HepG2 (cell line): ENCODE measurements around the gene GPER1. TPM values are rescaled to one million over a fixed set of nuclear protein-coding genes. Genes with fewer than 3 reads are reported as not detected.

Experiments
- BRD4 ChIP-seq: sonication (generic); formaldehyde crosslinking; IDR thresholded peaks from 2 replicates; pipeline ENCODE4 v1.4.0; 2020; ENCODE audit warnings: missing genetic modification reagents
- HOXA9 ChIP-seq: sonication (generic); formaldehyde crosslinking; IDR thresholded peaks from 2 replicates; pipeline ENCODE4 v1.8.1; 2022; ENCODE audit warnings: missing genetic modification reagents, mild to moderate bottlenecking, moderate library complexity, borderline replicate concordance
- SMC3 ChIP-seq: IDR thresholded peaks from 2 replicates; pipeline ENCODE4 v1.6.1; 2011; ENCODE audit warnings: low read length, improper control_type of control experiment
- TBP ChIP-seq: sonication (generic); formaldehyde crosslinking; IDR thresholded peaks from 2 replicates; pipeline ENCODE4 v1.5.0; 2020; ENCODE audit warnings: missing genetic modification reagents
- WIZ ChIP-seq: sonication (generic); formaldehyde crosslinking; IDR thresholded peaks from 2 replicates; pipeline ENCODE4 v1.5.1; 2020; ENCODE audit warnings: mild to moderate bottlenecking, missing genetic modification reagents
- ZKSCAN1 ChIP-seq: fragments of 150-350 bp; IDR thresholded peaks from 2 replicates; pipeline ENCODE4 v1.6.1; 2014; ENCODE audit warnings: low read length
- ZNF335 ChIP-seq: sonication (generic); formaldehyde crosslinking; IDR thresholded peaks from 2 replicates; pipeline ENCODE4 v1.4.0; 2020; ENCODE audit warnings: missing genetic modification reagents
- ZNF562 ChIP-seq: sonication (generic); formaldehyde crosslinking; IDR thresholded peaks from 2 replicates; pipeline ENCODE4 v1.8.0; 2022; ENCODE audit warnings: missing genetic modification reagents, borderline replicate concordance
- ZNF660 ChIP-seq: sonication (generic); formaldehyde crosslinking; IDR thresholded peaks from 2 replicates; pipeline ENCODE4 v1.5.1; 2020; ENCODE audit warnings: mild to moderate bottlenecking, low read depth, missing genetic modification reagents, borderline replicate concordance
- ZNF816 ChIP-seq: sonication (generic); formaldehyde crosslinking; IDR thresholded peaks from 2 replicates; pipeline ENCODE4 v1.8.0; 2022; ENCODE audit warnings: missing genetic modification reagents, mild to moderate bottlenecking, borderline replicate concordance
- ZNF878 ChIP-seq: sonication (generic); formaldehyde crosslinking; IDR thresholded peaks from 2 replicates; pipeline ENCODE4 v1.8.1; 2023; ENCODE audit warnings: mild to moderate bottlenecking, missing genetic modification reagents, moderate library complexity
- polyA plus RNA-seq, 8 experiments: library from polyadenylated mRNA; depleted of rRNA in 3 of 8; stranded (reverse) in 7 of 8; unstranded in 1 of 8; fragments of >200 nt; fragmentation: Illumina TruSeq in 4 of 8; extraction: Trizol in 4 of 8; gene quantifications; 2 replicates each; pipeline versions ENCODE4 v1.2.1 to v1.2.3, GENCODE V29; 2011 to 2016; ENCODE audit warnings: low read depth in 4 of 8, missing spikeins in 1 of 8, mixed read lengths in 1 of 8; ENCODE audit not compliant: insufficient read depth in 1 of 8
- total RNA-seq, 5 experiments: library from RNA; depleted of rRNA; stranded (reverse); fragments of >200 nt; fragmentation: Illumina TruSeq; extraction: Trizol; gene quantifications; 2 replicates each; pipeline ENCODE4 v1.2.3, GENCODE V29; 2016; ENCODE audit warnings: low read depth in 1 of 5
- TF ChIP-seq, protein P1 (sequence below): sonication (generic); formaldehyde crosslinking; IDR thresholded peaks from 2 replicates; pipeline ENCODE4 v1.5.1; 2020; ENCODE audit warnings: missing genetic modification reagents, mild to moderate bottlenecking, borderline replicate concordance
- TF ChIP-seq, protein P2 (sequence below), 2 experiments: sonication (generic) in 1 of 2; formaldehyde crosslinking in 1 of 2; IDR thresholded peaks; 2 replicates each; pipeline versions ENCODE4 v1.6.1 to v1.9.0; 2014 to 2022; ENCODE audit warnings: antibody characterized with exemption in 1 of 2, borderline replicate concordance in 1 of 2, inconsistent platforms in 1 of 2, low read depth in 1 of 2, missing genetic modification reagents in 1 of 2
- TF ChIP-seq, protein P3 (sequence below): sonication (generic); formaldehyde crosslinking; IDR thresholded peaks from 2 replicates; pipeline ENCODE4 v1.8.1; 2023; ENCODE audit warnings: missing genetic modification reagents, mild to moderate bottlenecking, borderline replicate concordance
- TF ChIP-seq, protein P4 (sequence below): IDR thresholded peaks from 2 replicates; pipeline ENCODE4 v1.6.1; 2016; ENCODE audit warnings: mild to moderate bottlenecking
- TF ChIP-seq, protein P5 (sequence below): sonication (generic); formaldehyde crosslinking; IDR thresholded peaks from 2 replicates; pipeline ENCODE4 v1.8.0; 2022; ENCODE audit warnings: missing genetic modification reagents, low read depth, mild to moderate bottlenecking, borderline replicate concordance
- TF ChIP-seq, protein P6 (sequence below): sonication (generic); formaldehyde crosslinking; IDR thresholded peaks from 2 replicates; pipeline ENCODE4 v1.4.0; 2020; ENCODE audit warnings: mild to moderate bottlenecking, missing genetic modification reagents

Gene GPER1
- total and polyA plus RNA-seq, 2 of the 13 experiments (the other 11 are each of a cell fraction or from before 2014, with no cell fraction given) = 12.7 to 19.7 TPM

DNA sequence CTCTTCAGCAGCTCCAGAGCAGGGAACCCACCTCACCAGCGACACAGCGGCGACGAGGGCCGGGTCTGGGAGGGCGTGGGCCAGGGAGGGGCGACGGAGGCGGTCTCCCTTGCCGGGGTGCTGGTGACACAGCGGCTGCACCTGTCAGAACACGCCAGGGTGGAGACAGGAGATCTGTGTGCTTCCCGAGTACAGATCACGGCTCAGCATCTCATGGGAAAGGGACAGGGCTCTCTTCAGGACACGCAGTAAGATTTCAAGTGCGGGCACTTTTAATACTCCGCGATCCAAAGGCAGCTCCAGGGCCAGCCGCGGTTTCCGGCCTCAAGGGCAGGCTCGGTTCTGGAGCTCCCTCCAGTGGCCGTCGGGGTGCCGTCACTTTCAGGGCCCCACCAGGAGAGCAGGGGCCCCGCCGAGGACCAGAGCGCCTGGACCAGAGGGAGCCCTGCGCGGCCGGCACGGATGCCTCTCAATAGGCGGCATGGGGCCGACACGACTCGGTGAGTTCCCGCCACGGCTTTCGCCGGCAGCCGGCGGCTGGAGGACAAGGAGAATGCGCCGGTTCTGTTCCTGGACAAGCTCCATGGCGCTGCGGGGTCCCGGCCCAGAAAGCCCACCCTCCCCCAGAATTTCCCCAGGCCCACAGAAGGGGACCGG, 22.2 kb upstream of the GPER1 start (continued):
- TF ChIP-seq ZNF562 (CRISPR knock-in tag) (no peak), SMC3 (peak; percentile 59; the same call in 1 of the 2 replicates), HOXA9 (CRISPR knock-in tag) (no peak), WIZ (CRISPR knock-in tag) (no peak), ZNF660 (CRISPR knock-in tag) (no peak), BRD4 (CRISPR knock-in tag) (no peak; the same call in 1 of the 2 replicates), ZKSCAN1 (no peak), ZNF335 (0 out of 2 replicates have a peak, but pooled peaks have one; percentile 33), TBP (CRISPR knock-in tag) (no peak), ZNF878 (CRISPR knock-in tag) (no peak), ZNF816 (CRISPR knock-in tag) (no peak)
- TF ChIP-seq, protein P1, sequence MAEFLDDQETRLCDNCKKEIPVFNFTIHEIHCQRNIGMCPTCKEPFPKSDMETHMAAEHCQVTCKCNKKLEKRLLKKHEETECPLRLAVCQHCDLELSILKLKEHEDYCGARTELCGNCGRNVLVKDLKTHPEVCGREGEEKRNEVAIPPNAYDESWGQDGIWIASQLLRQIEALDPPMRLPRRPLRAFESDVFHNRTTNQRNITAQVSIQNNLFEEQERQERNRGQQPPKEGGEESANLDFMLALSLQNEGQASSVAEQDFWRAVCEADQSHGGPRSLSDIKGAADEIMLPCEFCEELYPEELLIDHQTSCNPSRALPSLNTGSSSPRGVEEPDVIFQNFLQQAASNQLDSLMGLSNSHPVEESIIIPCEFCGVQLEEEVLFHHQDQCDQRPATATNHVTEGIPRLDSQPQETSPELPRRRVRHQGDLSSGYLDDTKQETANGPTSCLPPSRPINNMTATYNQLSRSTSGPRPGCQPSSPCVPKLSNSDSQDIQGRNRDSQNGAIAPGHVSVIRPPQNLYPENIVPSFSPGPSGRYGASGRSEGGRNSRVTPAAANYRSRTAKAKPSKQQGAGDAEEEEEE (CRISPR knock-in tag) = no peak
- TF ChIP-seq, protein P2, sequence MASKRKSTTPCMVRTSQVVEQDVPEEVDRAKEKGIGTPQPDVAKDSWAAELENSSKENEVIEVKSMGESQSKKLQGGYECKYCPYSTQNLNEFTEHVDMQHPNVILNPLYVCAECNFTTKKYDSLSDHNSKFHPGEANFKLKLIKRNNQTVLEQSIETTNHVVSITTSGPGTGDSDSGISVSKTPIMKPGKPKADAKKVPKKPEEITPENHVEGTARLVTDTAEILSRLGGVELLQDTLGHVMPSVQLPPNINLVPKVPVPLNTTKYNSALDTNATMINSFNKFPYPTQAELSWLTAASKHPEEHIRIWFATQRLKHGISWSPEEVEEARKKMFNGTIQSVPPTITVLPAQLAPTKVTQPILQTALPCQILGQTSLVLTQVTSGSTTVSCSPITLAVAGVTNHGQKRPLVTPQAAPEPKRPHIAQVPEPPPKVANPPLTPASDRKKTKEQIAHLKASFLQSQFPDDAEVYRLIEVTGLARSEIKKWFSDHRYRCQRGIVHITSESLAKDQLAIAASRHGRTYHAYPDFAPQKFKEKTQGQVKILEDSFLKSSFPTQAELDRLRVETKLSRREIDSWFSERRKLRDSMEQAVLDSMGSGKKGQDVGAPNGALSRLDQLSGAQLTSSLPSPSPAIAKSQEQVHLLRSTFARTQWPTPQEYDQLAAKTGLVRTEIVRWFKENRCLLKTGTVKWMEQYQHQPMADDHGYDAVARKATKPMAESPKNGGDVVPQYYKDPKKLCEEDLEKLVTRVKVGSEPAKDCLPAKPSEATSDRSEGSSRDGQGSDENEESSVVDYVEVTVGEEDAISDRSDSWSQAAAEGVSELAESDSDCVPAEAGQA (IDR thresholded peaks at IDR 0.05; ENCODE audit: low read depth) = no peak
- TF ChIP-seq, protein P2 (CRISPR knock-in tag; IDR thresholded peaks at IDR 0.05; ENCODE audit: borderline replicate concordance) = no peak
- TF ChIP-seq, protein P3, sequence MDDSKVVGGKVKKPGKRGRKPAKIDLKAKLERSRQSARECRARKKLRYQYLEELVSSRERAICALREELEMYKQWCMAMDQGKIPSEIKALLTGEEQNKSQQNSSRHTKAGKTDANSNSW (CRISPR knock-in tag) = no peak
- TF ChIP-seq, protein P4, sequence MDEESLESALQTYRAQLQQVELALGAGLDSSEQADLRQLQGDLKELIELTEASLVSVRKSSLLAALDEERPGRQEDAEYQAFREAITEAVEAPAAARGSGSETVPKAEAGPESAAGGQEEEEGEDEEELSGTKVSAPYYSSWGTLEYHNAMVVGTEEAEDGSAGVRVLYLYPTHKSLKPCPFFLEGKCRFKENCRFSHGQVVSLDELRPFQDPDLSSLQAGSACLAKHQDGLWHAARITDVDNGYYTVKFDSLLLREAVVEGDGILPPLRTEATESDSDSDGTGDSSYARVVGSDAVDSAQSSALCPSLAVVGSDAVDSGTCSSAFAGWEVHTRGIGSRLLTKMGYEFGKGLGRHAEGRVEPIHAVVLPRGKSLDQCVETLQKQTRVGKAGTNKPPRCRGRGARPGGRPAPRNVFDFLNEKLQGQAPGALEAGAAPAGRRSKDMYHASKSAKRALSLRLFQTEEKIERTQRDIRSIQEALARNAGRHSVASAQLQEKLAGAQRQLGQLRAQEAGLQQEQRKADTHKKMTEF (CRISPR knock-in tag) = peak; percentile 66; the same call in 1 of the 2 replicates
- TF ChIP-seq, protein P5, sequence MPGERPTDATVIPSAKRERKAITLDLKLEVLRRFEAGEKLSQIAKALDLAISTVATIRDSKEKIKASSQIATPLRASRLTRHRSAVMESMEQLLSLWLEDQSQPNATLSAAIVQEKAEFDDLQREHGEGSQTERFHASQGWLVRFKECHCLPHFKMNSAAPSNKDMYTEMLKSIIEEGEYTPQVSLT (CRISPR knock-in tag) = no peak
- TF ChIP-seq, protein P6, sequence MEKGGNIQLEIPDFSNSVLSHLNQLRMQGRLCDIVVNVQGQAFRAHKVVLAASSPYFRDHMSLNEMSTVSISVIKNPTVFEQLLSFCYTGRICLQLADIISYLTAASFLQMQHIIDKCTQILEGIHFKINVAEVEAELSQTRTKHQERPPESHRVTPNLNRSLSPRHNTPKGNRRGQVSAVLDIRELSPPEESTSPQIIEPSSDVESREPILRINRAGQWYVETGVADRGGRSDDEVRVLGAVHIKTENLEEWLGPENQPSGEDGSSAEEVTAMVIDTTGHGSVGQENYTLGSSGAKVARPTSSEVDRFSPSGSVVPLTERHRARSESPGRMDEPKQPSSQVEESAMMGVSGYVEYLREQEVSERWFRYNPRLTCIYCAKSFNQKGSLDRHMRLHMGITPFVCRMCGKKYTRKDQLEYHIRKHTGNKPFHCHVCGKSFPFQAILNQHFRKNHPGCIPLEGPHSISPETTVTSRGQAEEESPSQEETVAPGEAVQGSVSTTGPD = no peak
